SU-DHL-6 (cell line): ENCODE data around the gene HOXA3.

Source experiments
- CTCF ChIP-seq: fragments of 200-600 bp; sonication (generic); IDR thresholded peaks from one replicate; pipeline ENCODE4 v1.5.1; 2017; ENCODE audit warnings: antibody characterized with exemption, mild to moderate bottlenecking, low read length, moderate library complexity; ENCODE audit not compliant: insufficient read depth, poor library complexity, severe bottlenecking
- EZH2phosphoT487 ChIP-seq: fragments of 200-600 bp; sonication (generic), shearing (Covaris generic); conservative IDR thresholded peaks from 2 replicates; pipeline ENCODE4 v1.6.1; 2018; ENCODE audit warnings: mild to moderate bottlenecking, antibody characterized with exemption, low read length, moderate library complexity, mixed read lengths

- TF ChIP-seq CTCF (no peak), EZH2phosphoT487 (no peak)
Observed at GRCh38 chr7:27158436-27159265, 6.3 kb upstream of the HOXA3 start.
